ENCODE measurements around the gene DOHH.
"Not testable (repeated sequence)": the region's sequence is repeated elsewhere in the genome, so short reads cannot be mapped to it uniquely, and the experiment has no call there.

Gene DOHH

DNA sequence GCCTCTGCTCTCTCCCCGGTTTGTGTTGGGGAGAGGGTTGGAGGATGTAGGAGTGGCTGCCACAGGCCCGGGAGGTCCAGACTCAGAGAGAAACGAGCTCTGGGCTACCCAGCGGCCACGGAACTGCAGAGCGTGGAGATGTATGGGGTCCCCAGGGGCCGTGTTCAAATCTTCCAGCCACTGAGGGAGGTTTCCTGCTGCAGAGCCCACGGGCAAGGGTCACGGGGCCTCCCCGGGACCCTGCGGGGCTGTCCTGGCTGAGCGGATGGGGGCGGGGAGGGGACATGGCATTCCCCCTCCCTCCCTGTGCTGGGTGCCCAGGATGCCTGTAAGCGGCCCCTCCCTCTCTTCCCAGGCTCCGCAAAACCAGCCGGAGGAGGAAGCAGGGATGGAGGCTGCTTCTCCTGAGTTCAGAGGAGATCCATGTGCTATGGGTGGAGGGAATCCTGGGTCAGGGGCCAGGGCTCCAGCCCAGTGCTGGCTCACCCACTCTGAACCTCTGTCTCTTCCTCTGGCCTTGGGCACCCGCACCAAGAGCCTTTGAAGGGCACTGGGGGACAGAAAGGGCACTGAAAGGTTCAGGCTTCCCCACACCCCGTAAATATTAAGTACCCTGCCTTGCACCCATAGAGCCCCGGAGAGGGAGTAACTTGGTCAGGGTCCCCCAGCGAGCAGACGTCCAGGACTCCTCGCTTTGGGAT, 42.8 kb downstream of the DOHH start:
- no peak for DNase-seq

DNA sequence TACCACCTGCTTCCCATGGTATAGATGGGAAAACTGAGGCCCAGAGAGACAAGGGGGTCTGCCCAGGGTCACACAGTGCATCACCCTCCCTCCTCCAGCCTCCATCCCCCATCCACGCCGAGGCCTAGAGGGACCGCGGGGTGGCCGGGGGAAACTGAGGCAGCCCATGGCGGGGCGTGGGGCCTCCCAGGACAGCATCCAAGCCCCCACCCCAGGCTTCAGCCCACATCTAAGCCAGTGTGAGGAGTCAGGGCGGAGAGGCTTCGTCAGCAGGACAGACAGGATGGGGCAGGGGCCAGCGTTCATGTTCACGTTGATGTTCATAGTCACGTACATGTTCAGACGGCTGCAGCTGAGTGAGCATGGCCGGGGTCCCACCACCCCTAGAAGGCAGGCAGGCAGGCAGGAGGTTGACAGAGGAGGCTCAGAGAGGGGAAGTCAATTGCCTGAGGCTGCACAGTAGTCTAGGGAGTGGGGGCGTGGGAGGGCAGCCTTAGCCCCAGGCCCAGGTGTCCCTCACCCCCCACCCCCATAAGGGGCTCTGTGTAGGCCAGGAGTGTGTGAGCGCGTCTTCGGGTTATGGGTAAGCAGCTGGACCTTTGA, 43.4 kb downstream of the DOHH start:
- no peak for DNase-seq

DNA sequence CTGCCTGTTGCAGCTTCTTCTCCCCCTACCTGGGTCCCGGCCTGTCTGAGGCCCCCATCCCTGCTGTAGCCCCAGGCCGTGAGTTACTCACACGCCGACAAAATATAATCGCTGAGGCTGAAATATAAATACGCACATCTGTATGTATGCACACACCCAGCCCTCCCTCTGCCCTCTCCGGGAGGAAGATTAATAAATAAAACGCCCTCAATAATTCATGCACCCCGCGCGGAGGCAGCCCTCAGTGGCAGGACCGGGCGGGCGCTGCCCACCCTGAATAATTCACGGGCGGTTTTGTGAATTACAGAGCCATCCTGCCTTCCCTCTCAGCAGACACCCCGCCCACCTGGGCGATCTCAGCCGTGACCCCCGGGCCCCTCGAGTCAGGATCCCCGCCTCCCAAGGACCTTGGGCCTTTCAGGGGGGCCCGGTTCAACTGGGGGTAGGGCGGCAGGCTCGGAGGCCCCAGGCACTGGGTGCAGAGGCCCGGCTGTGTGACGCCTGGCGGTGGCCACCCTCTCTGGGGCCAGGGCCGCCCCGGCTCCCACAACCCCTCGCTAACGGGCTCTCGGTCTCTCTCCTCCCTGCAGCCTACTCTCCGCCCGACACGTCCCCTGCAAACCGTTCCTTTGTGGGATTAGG, 44.4 kb downstream of the DOHH start:
- no peak for DNase-seq

DNA sequence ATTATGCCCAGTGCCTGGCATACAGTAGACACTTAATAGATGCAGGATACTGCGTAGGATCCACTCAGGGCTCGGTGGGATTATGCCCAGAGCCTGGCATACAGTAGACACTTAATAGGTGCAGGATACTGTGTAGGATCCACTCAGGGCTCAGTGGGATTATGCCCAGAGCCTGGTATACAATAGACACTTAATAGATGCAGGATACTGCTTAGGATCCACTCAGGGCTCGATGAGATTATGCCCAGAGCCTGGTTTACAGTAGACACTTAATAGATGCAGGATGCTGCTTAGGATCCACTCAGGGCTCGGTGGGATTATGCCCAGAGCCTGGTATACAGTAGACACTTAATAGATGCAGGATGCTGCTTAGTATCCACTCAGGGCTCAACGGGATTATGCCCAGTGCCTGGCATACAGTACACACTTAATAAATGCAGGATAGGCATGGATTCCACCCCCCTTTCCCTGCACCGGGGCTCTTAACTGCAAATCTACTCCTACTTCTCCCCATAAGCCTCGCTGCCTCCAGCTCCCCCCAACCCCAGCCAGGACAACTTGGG, 45.0 kb downstream of the DOHH start:
- DNase-seq = no peak

DNA sequence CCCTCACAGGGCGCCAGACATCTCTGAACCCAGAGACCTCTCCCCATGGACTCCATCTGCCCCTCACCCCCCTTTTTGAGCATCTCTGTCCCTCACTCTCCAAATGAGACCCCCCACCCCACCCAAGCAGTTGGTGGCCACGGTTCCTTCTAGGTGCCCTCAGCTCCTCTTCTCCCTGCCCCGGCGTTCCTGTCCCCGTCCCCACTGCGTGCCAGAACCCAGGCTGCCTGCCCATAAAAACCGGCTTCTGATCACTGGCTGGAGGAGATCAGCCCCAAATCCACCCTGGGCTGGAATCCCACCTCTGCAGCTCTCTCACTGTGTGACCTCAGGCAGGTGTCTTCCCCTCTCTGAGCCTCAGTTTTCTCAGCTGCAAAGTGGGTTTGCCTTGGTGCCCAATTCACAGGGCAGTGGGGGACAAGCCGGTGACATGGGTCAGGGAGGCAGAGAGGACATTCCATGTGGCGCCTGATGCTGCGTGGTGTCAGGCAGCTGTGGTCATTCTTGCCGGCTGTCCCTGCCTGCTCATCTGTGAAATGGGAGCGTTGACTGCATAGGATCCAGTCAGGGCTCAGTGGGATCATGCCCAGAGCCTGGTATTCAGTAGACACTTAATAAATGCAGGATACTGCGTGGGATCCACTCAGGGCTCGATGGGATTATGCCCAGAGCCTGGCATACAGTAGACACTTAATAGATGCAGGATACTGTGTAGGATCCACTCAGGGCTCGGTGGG, 45.6 kb downstream of the DOHH start:
- DNase-seq = no peak

DNA sequence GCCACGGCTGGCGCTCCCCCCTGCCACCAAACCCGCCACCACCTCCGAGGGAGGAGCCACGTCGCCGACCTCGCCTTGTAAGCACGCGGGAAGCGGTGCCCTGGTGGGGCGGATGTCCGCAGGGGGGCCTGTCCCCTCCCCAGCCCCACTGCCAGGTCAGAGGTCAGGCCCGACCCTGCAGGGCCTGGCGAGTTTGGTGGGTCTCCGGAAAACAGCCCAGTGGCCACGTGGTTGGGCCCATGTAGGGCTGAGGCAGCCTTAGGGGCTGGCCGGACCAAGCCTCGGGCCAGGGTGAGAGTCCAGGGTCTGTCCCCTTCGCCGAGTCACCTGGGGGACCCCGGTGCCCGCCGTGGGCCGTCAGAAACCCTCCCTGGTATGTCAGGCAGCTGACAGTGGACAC, 46.6 kb downstream of the DOHH start:
- no peak for DNase-seq

DNA sequence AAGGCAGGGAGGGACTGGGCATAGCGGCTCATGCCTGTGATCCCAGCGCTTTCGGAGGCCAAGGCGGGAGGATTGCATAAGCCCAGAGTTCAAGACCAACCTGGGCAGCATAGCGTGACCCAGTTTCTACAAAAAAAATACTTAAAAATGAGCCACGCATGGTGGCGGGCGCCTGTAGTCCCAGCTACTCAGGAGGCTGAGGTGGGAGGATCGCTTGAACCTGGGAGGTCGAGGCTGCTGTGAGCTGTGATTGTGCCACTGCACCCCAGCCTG, 47.6 kb downstream of the DOHH start:
- DNase-seq = not testable (repeated sequence)

DNA sequence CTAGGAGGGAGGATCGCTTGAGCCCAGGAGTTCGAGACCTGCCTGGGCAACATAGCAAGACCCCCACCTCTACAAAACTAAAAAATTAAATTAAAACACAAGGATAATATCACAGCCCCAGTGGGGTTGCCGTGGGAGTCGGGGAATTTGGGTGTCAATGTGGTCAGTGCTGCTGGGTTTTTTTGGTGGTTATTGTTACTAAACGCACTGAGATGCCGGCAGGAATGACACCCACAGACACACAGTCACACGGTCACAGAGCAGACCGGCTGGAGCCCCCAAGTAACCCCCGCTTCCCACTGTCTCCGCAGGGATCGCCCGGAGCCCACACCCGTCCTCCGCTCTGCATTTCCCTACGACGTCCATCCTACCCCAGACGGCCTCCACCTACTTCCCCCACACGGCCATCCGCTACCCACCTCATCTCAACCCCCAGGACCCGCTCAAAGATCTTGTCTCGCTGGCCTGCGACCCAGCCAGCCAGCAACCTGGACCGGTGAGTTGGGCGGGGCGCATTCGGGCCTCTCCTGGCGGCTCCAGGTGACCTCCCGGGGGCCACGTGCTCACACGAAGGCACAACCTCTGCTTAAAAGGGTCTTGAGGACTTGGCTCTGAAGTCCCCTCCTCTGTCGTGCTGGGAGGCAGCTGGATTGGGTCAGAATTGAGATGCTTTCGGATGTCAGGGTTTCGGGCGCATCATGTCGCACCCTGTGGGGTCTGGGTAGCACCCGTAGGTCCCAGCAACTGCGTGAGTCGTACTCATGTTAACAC, 48.1 kb downstream of the DOHH start:
- no peak for DNase-seq

DNA sequence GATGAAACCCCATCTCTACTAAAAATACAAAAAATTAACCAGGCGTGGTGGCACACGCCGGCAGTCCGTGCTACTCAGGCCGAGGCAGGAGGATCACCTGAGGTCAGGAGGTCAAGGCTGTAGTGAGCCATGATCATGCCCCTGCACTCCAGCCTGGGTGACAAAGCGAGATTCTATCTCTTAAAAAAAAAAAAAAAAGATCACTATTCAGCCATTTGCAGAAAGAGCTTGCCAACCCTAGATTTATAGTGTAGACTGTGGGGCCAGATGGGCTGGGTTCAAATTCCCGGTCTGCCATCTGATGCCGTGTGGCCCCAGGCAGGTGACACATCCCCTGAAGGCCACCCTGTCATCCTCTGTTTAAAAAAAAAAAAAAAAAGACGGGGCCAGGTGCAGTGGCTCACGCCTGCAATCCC, 49.0 kb downstream of the DOHH start:
- DNase-seq = no peak

DNA sequence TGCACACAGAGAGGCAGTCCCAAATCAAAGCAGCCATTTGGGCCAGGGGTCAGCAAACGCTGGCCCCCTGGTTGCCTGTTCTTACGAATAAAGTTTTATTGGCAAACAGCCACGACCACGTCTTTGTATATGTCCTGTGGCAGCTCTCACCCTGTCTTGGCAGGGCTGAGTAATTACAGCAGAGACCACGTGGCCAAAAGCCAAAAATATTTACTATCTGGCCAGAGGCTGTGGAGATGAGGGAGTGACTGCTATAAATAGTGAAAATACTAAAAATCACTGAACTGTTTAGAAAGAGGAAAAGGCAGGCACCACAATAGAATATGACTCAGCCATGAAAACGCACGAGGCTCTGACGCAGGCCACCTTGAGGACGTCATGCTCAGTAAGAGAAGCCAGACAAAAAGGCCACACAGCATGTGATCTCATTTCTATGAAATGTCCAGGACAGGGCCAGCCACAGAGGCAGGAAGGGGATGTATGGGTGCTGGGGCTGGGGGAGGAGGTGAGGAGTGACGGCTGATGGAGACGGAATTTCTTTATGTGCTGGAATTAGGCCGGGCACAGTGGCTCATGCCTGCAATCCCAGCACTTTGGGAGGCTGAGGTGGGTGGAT, 49.6 kb downstream of the DOHH start:
- DNase-seq = no peak

DNA sequence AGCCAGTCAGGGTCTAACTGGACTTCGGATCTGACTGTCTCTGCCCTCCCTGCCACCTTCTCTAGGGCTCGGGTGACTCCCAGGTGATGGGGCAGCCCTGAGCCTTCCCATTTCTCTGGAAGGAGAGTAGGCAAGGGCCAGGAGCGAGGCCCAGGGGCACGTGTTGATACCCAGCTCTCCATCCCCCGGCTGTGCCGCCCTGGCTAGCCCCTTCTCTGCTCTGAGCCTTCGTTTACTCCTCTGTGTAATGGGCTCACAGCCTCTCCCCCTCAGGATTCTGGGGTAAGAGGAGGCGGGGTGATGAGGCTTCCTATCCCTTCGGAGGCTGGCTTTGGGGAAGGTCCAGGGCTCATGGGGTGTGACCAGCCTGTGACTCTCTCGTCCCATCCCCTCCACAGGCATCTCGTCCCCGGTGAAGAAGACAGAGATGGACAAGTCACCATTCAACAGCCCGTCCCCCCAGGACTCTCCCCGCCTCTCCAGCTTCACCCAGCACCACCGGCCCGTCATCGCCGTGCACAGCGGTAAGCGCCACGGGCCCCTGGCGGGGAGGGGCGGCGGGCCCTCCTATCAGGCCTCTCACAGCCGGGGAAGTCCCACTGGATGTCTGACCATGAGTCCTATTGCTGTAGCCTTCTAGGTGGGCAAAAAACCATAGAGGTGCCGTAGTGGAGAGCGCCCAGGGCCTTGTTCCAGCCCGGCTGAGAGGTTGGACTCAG, 51.7 kb downstream of the DOHH start:
- no peak for DNase-seq

DNA sequence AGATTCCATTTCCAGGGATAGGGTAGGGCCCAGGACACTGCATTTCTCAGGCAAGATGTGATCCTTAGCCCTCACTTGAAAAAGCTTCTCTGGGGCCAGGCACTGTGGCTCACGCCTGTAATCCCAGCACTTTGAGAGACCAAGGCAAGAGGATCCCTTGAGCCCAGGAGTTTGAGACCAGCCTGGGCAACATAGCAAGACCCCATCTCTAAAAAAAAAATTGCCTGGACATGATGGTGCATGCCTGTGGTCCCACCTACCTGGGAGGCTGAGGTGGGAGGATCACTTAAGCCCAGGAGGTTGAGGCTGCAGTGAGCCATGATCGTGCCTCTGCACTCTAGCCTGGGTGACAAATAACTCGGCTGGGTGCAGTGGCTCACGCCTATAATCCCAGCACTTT, 53.8 kb downstream of the DOHH start:
- not testable (repeated sequence) for DNase-seq

DNA sequence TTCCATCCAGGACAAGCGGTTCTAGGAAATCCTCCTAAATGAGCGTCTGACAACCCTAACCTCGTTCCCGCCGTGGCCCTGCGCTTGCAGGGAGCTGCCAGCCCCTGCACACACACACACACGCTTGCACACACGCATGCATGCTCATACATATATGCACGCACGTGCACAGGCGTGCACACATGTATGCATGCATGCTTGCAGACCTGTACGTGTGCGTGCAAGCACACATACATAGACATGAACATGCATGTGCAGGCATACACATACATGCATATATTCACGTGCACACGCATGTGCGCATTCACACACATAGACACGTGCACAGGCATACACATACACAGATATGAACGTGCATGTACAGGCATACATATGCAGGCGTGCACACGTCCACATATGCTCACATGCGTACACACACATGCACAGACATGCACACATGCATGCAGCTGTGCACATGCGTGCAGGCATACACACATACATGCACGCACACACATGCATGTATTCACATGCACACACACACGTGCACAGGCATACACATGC, 55.7 kb downstream of the DOHH start:
- DNase-seq = no peak

DNA sequence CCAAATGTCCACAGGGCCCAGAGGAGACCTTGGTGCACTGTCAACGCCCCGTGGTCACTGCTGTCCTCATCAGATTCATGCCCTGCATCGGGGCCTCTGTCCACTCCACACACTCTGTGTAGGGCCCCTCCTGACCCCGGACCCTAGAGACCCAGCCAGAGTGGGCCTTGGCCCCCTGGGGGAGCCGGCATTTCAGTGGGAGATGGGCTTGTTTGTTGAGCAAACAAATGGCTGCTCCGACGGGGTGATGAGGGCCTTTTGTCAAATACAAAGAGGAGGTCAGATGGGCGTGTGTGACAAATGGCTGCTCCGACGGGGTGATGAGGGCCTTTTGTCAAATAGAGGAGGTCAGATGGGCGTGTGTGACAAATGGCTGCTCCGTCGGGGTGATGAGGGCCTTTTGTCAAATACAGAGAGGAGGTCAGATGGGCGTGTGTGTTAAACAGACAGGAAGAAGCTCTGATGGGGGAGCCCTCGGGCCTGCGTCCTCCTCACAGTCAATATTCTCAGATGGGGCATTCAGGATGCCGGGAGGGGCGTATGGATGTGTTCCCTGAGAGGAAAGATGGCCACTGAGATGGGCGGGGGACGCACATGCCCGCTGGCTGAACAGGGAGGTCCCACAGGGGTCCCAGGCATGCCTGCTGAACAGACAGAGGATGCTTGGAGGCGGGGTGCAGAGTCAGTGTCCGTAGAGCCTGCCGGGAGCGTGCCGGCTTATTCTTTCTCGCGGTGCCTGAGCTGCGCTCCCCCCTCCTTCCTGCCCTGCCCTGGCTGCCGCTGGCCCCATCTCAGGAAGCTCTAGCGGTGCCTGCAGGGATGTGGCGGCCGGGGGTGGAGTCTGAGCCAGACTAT, 56.4 kb downstream of the DOHH start:
- no peak for DNase-seq

DNA sequence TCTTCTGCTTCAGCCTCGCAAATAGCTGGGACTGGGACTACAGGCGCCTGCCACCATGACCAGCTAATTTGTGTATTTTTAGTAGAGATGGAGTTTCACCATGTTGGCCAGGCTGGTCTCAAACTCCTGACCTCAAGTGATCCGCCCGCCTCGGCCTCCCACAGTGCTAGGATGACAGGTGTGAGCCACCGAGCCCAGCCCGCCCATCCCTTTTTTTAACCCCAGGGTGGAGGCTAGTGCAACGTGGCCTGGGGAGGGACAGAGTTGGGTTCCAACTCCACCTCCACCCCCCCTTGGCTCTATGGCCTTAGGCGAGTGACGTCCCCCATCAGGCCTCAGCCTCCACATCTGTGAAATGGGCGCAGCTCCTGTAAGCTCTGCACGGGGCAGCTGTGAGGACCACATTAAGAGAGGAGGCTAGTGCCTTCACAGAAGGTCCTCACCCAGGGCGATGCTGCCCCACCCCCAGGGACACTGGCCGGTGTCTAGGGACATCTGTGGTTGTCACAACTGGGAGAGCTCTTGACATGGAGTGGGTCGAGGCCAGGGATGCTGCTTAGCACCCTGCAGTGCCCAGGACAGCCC, 57.9 kb downstream of the DOHH start:
- DNase-seq = no peak

DNA sequence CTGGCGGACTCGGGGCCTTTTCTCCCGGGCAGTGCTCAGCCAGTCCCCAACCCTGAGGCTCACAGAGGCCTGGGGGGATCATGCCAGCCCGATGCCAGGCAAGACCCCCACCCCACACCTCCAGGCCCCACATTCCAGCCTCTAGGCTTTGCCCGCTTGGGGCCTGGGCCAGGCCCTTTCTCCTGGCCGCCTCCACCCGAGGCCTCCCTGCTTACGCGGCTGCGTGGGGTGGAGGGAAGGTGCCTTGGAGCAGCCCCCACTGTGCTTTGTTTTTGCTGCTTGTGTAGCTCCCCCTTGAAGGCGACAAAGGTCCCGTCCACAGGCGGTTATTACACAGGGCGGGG, 58.5 kb downstream of the DOHH start:
- no peak for DNase-seq

DNA sequence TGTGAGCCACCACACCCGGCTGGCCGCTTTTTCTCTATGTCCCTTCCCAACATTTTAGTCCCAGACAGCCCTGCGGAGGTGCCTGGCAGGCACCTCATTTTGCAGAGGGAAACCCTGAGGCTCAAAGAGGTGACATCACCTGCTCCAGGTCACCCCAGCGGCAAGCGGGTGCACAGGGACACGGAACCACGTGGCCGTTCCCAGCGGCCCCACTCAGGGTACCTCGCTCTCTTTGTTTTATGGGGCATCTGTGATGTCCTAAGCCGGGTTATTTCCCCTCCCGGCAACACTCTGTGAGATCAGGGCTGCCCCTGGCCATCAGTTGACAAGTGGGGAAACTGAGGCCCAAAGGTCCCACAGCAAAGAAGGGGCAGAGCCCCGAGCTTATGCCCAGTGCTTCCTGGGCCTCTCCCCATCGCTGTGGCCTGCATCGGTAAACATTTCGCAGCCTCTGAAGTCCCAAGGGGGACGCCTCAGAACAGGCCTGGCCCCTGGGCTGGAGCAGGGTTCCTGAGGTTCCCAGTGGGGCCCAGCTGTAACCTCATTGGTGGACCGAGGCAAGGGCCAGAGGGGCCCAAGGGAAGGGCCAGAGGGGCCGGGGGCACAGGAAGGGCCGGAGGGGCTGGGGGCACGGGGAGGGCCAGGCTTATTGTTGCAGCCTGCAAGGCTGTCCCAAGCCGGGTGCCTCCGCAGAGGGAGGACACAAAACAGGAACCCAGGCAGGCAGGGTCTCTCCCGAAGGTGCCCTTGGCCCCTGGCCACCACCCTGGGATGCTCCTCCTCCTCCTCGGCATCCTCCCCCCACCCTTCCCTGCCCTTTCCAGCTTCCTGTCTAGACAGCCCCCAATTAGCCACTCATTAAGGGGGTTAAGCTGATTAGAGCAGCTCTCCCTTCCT, 59.1 kb downstream of the DOHH start:
- no peak for DNase-seq
